Measurements from ENCODE around the gene RALGPS1.

DNA sequence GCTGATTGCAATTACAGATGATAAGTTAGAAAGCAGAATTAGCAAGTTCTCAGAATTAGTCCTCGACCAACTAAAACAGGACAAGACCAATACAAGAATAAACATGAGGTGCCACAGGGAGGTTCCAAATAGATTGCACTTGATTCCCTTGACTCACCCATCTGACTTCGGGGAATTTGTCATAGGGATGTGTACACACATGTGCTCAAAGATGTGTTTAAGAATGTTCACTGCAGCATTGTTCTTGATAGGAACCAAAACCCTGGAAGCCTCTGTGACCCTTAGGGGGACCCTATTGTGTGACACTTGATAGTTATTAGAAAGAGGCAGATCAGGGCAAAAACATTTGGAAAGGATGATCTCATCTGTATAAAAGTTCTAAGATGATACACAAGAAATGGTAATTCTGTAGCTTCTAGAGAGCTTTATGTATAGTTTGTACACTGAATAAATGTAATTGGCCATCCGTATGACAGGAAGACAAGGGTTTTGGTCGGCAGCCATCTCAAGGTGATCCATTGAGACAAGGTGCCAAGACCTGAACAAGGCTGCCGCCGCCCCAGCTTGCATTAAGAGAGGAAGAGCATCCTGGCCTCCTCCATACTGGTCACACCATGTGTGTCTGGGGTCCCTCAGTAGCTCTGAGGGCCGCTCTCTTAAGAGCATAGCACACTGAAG, 301.8 kb downstream of the RALGPS1 start:
- no peak for TF ChIP-seq CTCF (IDR thresholded peaks at IDR 0.05 in 8 of 11, conservative IDR thresholded peaks at IDR 0.05 in 3 of 11)
- no peak for TF ChIP-seq POLR2A (IDR thresholded peaks at IDR 0.05)
- TF ChIP-seq POLR2AphosphoS5 (IDR thresholded peaks at IDR 0.05), result no peak
